22Rv1 (cell line): ENCODE data around the gene SV2A.
"Not testable (repeated sequence)": the region's sequence is repeated elsewhere in the genome, so short reads cannot be mapped to it uniquely, and the experiment has no call there.

Experiments used
- CTCF ChIP-seq: fragments of 450-650 bp; IDR thresholded peaks from 2 replicates; pipeline ENCODE4 v1.5.1; 2017; ENCODE audit warnings: mild to moderate bottlenecking
- ZFX ChIP-seq: fragments of 450-650 bp; IDR thresholded peaks from 2 replicates; pipeline ENCODE4 v1.6.1; 2017; ENCODE audit warnings: antibody characterized with exemption, borderline replicate concordance

GRCh38 chr1:149866887-149867286, 50.8 kb downstream of the SV2A start:
- TF ChIP-seq ZFX, CTCF: not testable (repeated sequence)
